C4-2B (cell line): ENCODE data around the gene AFG3L2.

Experiments
- CTCF ChIP-seq: fragments of 450-650 bp; conservative IDR thresholded peaks from 2 replicates; pipeline ENCODE4 v1.5.1; 2017; ENCODE audit warnings: mild to moderate bottlenecking
- ZFX ChIP-seq: fragments of 450-650 bp; IDR thresholded peaks from 2 replicates; pipeline ENCODE4 v1.6.1; 2017

GRCh38 chr18:12417687-12418086, 40.7 kb upstream of the AFG3L2 start:
- TF ChIP-seq CTCF = no peak
- no peak for TF ChIP-seq ZFX
